ENCODE data around the gene RALGPS1.

- TF ChIP-seq CTCF (IDR thresholded peaks at IDR 0.05) (no peak), POLR2A (IDR thresholded peaks at IDR 0.05) (no peak)
Observed at GRCh38 chr9:127244609-127245601, 330.3 kb downstream of the RALGPS1 start.

Data from lower leg skin (tissue), 3 donors.